HG03342 (cell line): ENCODE measurements around the gene PLXNA1.

ENCODE experiments used
- ATAC-seq: cut with Tn5 transposase; IDR thresholded peaks from one replicate; pipeline ENCODE4 v1.9.1; 2021; ENCODE audit warnings: mild to moderate bottlenecking, moderate library complexity; ENCODE audit not compliant: unreplicated experiment

The PLXNA1 gene

DNA sequence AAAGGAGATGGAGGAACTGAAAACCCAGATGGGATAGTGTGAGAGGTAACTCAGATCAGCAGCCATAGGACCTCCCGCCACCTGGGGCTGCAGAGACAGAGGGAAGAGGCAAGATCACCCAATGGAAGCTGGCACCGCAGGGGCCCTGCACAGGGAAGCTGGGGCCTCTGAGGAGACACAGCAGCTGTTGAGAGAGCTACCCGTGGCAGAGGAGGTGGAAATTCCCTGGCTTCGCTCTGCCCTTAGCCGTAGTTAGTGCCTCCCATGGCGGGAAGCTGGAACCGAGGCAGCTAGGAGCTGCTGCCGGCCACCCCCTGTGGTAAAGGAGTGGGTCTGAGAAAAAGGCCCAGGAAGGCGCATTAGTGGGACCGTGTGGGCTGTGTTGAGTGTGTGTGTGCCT lies 18.0 kb upstream of the PLXNA1 start:
- ATAC-seq, result no peak

DNA sequence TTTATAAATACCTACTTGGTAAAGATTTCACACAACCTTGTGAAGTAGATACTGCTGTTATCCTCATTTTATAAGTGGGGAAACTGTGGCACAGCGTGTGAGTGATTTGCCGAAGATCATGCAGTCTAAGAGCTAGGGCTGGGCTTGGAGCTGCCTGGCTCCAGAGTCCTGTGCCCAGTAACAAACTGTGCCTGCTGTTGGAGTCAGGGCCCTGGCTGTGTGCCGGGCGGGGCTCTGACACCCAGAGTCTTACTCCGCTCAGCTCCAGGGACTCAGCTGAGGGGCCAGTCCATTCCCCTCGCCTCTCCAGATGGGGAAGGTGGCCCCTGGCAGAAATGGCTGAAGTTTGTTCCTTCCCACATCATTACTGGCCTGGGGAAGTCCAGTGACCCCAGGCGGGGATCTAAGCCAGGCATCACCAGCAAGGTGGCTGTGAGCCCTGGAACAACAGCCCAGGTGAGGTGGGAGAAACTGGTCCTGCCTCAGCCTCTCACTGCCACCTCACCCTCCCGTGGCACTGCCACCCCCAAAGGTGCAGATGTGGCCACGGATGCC lies 17.3 kb upstream of the PLXNA1 start:
- ATAC-seq, result no peak

DNA sequence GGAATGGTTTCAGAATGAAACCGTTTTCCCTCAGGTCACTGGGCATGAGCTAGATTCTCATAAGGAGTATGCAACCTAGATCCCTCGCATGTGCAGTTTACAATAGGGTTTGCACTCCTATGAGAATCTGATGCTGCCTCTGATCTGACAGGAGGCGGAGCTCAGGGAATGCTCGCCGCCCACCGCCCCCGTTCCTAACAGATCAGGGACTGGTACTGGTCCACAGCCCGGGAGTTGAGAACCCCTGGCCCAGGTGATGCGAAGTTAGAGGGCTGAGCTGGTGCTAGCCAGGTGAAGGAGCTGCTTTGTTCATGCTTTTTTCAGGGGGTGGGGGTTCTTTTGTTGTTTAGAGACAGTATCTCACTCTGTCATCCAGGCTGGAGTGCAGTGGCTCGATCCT lies 15.5 kb upstream of the PLXNA1 start:
- no peak for ATAC-seq

DNA sequence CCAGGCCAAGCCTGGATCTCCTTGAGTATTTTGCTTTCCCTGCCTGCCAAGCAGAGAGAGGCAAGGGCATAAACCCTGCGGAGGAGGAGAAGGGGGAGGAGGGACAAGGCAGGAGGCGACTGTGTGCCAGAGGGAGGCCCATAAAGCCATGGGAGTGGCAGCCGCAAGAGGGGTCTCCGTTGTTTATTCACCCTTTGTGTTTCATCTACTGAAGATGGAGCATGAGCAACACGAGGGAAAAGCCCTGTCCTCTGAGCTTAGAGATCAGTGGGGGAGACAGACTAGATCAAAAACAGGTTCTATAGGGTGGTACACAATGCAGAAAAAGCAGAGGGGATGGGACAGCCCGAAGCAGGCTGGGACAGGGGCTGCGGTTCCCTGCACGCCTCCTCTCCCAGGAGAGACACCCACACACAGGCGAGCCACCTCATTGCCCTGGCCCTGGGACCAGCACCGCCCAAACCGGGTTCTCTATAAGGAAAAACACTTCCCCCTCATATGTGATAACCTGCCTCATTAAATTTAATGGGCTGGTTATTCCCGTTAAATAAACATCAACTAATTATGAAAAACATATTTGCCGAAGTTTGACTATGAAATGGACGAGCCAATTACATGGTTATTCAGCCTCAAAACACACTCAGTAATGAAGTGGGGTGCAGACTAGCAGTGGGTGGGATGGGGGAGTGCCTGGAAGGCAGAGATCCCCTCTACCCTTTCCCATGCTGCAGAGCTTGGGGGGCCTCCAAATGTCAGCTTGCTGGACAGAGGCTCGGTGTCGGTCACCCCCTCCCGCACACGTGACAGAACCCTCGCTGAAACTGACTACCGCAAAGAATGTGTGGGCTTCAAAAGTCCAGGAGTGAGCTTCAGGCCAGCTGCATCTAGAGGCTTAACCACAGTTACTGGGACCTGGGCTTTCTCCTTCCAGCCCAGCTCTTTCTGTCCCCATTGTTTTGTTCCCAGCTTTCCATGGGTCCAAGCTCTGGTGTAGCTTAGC lies 14.2 kb upstream of the PLXNA1 start:
- ATAC-seq, result no peak

- ATAC-seq, result no peak
These were observed 13.3 kb upstream of the PLXNA1 start for GRCh38 chr3:126969586-126969985.

DNA sequence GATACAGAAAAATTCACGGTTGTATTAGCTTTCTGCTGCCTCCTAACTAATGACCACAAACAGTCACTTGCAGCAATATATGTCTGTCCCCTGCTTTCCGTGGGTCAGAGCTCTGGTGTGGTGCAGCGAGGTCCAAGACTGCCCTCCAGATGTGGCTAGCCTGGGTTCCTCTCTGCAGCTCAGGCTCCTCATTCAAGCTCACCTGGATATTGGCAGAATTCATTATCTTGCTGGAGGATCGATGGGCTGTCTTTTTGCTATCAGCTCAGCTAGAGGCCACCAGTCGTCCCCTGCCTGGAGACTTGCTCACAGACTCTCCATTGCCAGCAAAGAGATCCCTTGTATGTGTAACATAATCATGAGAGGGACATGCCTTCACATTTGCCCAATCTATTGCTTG lies 12.8 kb upstream of the PLXNA1 start:
- ATAC-seq, result no peak

DNA sequence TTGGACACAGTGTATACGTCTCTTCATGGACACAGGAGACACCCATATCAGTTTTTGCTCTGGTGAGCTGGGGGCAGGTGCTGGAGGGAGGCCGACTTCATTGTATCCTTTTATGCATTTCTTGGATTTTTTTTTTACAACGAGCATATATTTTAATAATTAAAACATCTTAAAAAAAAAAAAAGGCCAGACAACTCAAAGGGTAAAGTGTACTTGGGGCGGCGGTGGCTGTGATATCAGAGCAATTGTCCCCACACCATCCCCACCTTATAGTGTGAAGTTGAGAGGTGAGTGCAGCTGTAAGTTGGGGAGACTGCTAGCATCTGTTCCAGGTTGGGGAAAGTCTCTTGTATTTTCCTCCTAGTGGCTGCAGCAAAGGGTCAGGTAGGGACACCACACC lies 12.0 kb upstream of the PLXNA1 start:
- no peak for ATAC-seq

- ATAC-seq, result no peak
These were observed 11.0 kb upstream of the PLXNA1 start for GRCh38 chr3:126971891-126972351.

GRCh38 chr3:126972866-126973265 lies 10.0 kb upstream of the PLXNA1 start:
- no peak for ATAC-seq

DNA sequence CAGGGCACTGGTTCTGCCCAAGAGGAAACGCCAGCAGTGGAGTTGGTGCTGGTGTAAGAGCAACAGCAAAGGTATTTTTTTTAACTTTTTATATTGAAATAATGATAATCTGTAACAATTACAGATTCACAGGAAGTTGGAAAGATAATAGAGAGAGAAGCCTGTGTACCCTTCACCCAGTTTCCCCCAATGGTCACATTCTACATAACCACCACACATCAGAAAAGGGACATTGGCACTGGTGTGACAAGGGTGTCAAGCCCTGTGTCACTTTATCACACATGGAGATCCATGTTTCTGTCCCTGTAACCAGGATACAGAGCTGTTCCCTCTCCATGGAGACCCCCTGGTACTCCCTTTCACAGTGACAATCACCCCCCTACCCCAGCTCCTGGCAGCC lies 9.1 kb upstream of the PLXNA1 start:
- ATAC-seq, result no peak

DNA sequence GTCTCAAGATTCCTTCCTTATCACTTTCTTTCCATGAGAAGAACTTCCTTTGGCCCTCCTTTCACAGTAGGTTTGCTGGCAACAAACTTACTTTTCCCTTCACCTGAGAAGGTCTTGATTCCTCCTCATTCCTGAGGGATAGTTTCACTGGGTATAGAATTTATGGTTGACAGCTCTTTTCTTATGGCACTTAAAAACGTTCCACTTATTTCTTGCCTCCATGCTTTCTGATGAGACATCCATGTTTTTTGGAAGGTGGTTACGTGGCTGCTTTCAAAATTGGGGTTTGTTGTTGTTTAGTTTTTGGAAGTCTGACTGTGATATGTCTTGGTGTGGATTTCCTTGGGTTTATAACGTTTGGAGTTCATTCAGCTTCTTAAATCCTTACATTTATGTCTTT lies 8.2 kb upstream of the PLXNA1 start:
- no peak for ATAC-seq

GRCh38 chr3:126976906-126977305 lies 6.0 kb upstream of the PLXNA1 start:
- ATAC-seq, result no peak

DNA sequence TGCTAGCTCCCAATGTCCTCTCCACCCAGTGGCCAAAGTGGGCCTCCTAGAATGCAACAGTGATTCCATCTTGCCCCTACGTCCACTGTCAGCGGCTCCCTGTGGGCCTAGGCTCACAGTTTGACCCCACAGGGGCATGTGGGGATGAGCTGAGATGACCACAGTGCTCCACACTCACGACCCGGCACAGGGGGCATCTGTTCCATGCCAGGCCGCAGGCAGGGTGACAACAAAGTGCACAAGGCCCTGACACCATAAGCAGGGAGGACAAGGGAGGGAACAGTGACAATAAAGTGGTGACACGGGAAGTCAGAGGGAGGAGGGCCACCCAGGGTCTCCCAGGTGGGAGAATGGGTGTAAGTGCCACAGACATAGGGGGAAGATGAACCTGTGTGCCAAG lies 5.1 kb upstream of the PLXNA1 start:
- ATAC-seq, result no peak

DNA sequence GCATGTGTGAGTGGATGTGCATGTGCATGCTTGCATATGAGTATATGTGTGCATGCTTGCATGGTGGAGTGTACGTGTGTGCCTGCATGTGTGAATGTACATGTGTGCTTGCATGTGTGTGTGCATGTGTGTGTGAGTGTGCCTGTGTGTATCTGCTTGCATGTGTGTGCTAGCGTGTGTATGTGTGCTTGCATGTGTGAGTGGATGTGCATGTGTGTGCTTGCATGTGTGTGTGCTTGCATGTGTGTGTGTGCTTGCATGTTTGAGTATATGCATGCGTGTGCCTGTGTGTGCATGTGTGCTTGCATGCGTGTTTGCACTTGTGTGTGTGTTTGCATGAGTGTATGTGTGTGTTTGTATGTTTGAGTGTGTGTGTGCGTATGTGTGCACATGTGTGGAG lies 4.6 kb upstream of the PLXNA1 start:
- no peak for ATAC-seq

GRCh38 chr3:126979046-126979628 lies 3.8 kb upstream of the PLXNA1 start:
- no peak for ATAC-seq

DNA sequence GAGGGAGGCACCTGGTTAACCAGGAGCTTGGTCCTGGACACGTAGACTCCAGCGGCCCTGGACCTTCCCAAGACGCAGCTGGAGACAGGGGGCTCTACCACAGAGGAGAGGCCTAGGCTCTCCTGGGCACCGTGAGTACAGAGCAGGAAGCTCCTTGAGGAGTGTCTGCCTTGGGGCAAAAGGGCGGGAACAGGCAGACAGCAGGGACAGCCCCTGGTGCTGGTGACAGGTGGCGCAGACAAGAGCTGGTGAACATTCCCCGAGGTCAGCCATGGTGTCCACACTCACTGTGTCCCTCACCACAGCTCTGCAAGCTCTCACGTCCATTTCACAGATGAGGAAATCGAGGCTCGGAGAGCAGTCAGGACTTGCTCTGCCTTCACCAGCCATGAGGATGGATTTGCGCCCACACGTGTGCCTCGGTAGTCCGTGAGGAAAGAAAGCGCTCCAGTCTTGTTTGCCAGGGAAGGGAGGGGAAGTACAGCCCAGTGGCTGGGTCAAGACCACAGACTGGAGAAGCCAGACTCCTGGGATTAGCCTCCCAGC lies 2.6 kb upstream of the PLXNA1 start:
- no peak for ATAC-seq

DNA sequence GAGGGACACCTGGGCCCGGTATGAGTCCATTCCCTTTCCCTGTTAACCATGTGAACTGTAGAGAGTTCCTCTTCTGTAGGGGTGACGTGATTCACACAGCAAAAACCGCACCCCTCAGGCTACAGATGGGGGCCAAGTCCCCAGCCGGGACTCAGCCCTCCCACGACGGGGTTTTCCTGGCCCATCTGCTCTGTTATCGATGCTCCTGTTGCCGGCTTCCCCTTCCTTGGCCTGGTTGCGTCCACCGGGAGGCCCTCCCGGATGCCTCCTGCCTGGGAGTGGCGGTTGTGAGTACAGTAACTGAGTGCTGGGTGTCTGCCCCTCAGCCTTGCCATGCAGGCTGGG lies 817 bp upstream of the PLXNA1 start:
- peak; percentile 39 for ATAC-seq

GRCh38 chr3:126983276-126983652 lies 349 bp downstream of the PLXNA1 start:
- no peak for ATAC-seq

DNA sequence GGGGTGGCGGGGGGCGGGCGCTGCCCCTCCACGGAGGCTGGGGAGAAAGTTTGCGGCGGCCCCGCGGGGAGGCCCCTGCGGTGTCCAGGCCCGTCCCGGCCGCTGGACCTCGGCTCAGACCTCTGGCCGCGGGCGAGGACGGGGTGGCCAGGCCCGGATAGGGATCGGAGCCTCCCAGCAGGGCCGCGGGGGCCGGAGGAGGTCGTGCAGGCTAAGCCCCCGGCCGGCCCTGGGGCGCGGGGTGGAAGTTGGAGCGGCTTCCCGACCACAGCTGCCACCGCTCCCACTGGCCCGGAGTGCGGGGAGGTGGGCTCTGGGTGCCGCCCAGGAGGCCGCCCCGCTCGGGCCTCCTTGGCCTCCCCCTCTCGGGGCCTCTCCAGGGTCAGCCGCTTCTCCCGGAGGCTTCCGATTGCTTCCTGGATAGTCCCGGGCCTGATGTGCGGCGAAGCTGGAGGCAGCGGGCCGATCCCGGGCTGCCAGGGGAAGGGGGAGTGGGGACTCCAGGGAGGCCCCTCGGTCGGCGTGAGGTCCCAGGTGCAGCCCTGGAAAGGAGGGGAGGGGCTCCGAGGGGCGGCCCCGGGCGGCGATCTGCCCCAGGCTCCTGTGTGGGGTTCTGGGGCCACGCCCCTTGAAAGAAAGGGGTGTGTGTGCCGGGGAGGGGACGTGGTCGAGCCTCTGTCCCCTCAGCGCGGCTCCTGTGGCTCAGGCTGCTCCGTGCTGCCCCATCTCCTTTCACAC lies 907 bp downstream of the PLXNA1 start:
- ATAC-seq, result no peak

GRCh38 chr3:126984391-126985131 lies 1.6 kb downstream of the PLXNA1 start:
- ATAC-seq, result no peak
